KMS-11 (cell line): ENCODE data around the gene C10orf105.

Source experiments
- H2AFZ ChIP-seq: fragments of 200-600 bp; sonication (generic); 2 replicates; pipeline ENCODE4 v1.6.1; 2016; ENCODE audit warnings: antibody characterized with exemption, mixed run types, low read depth
- H3K27ac ChIP-seq: fragments of 200-600 bp; sonication (generic); 2 replicates; pipeline ENCODE4 v1.6.1; 2016; ENCODE audit warnings: mild to moderate bottlenecking, mixed run types
- H3K27me3 ChIP-seq: fragments of 200-600 bp; sonication (generic); 2 replicates; pipeline ENCODE4 v1.6.1; 2017; ENCODE audit warnings: mild to moderate bottlenecking, low read depth, mixed run types, moderate library complexity; ENCODE audit not compliant: insufficient read depth
- H3K36me3 ChIP-seq: fragments of 200-600 bp; sonication (generic); 2 replicates; pipeline ENCODE4 v1.6.1; 2017; ENCODE audit warnings: mild to moderate bottlenecking, mixed run types; ENCODE audit not compliant: insufficient read depth
- H3K4me1 ChIP-seq: fragments of 200-600 bp; sonication (generic); 2 replicates; pipeline ENCODE4 v1.6.1; 2016; ENCODE audit warnings: mild to moderate bottlenecking, low read depth, mixed run types; ENCODE audit not compliant: poor library complexity, severe bottlenecking
- H3K4me2 ChIP-seq: fragments of 200-600 bp; sonication (generic); 2 replicates; pipeline ENCODE4 v1.7.0; 2016; ENCODE audit warnings: mild to moderate bottlenecking, mixed run types
- H3K4me3 ChIP-seq: fragments of 200-600 bp; sonication (generic); IDR thresholded peaks from 2 replicates; pipeline ENCODE4 v1.6.1; 2017; ENCODE audit warnings: low read depth, low read length, mixed read lengths; ENCODE audit not compliant: insufficient read depth
- H3K79me2 ChIP-seq: fragments of 200-600 bp; sonication (generic); 2 replicates; pipeline ENCODE4 v1.6.1; 2016; ENCODE audit warnings: low read depth, mixed run types; ENCODE audit not compliant: insufficient read depth
- H3K9ac ChIP-seq: fragments of 200-600 bp; sonication (generic); 2 replicates; pipeline ENCODE4 v1.6.1; 2016; ENCODE audit warnings: mild to moderate bottlenecking, mixed run types
- H4K20me1 ChIP-seq: fragments of 200-600 bp; sonication (generic); 2 replicates; pipeline ENCODE4 v1.6.1; 2016; ENCODE audit warnings: mild to moderate bottlenecking, mixed run types; ENCODE audit not compliant: insufficient read depth
- TF ChIP-seq, protein P1 (sequence below): fragments of 200-600 bp; sonication (generic); conservative IDR thresholded peaks from 2 replicates; pipeline ENCODE4 v1.6.1; 2017; ENCODE audit warnings: low read depth, mild to moderate bottlenecking, antibody characterized with exemption, low read length, moderate library complexity, mixed read lengths

Gene C10orf105

DNA sequence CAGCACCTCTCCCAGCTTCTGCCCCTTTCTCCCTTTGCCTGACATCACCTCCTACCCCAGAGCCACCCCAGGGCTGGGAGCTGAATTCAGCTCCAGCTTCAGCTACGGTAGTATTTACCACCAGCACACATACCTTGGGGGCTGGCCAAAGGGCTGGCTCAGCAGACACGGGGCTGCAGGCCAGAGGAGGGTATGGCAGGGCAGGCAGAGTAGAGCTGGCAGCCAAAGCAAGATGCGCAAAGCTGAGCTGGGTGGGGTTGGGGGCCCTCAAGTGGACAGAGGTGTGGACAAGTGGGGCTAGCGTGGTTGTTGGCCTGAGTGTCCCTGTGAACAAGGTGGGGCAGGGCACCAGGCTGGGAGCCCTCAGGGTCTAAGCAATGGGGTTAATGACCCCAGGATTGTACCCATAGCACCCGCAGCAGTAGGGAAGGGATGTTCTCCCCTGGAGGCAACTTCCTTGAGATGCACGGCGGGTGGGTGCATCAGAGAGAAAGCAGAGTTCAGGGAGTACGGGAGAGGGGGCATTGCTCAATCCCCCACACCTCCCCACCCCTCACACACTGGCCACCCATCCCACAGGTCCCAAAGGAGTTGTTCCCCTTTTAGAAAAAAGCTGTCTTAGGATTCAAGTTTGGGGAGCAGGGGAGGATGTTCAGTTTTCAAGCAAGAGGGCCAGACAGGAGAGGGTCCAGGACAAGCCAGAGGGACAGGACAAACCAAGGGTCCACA, 45.8 kb upstream of the C10orf105 start:
- no peak overlapping the region for H3K4me2 ChIP-seq

DNA sequence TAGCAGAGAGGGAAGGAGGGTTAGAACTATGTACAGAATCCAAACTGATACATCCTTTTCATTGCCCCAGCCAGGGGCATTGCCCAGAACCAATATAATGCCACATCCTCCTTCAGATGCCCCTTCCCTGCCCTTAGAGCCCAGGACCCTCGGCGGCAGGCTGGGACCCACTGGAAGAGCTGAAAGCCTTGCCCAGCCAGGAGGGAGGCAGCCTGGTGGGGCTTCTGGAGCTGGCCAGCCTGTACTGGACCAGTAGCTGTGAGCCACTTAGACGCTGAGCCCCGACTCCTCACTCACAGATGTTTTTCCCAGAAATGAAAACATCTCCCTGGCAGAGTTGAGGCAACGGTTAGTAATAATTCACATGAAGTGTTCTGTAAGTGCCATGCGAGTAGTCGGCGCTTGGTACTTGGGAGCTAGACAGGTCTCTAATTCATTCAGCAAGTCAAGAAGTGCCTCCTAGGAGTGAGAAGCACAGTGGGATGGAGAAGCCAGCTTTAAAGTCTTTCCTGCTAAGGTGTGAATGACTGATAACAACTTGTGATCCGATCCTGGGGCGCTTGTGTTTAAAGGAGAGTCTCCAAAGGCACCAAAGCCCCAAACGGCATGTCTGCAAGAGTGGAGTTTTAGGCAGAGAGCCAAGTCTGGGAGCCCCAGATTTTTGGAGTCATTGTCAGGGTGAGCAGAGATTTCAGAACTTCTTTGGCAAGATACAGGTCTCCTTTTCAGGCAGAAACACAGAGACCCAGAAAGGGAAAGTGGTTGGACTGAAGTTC, 44.0 kb upstream of the C10orf105 start:
- Histone ChIP-seq H3K36me3 (no peaks in the 10 kb centered on the region), H3K27me3 (peaks cover 24% of the 10 kb centered on the region; the same call in 1 of the 2 replicates), H3K9ac (no peak overlapping the region), H3K79me2 (no peaks in the 10 kb centered on the region), H3K4me3 (no peak overlapping the region), H3K27ac (no peak overlapping the region), H3K4me2 (no peak overlapping the region), H4K20me1 (no peaks in the 10 kb centered on the region), H3K4me1 (no peaks in the 10 kb centered on the region), H2AFZ (no peak overlapping the region)
- TF ChIP-seq, protein P1, sequence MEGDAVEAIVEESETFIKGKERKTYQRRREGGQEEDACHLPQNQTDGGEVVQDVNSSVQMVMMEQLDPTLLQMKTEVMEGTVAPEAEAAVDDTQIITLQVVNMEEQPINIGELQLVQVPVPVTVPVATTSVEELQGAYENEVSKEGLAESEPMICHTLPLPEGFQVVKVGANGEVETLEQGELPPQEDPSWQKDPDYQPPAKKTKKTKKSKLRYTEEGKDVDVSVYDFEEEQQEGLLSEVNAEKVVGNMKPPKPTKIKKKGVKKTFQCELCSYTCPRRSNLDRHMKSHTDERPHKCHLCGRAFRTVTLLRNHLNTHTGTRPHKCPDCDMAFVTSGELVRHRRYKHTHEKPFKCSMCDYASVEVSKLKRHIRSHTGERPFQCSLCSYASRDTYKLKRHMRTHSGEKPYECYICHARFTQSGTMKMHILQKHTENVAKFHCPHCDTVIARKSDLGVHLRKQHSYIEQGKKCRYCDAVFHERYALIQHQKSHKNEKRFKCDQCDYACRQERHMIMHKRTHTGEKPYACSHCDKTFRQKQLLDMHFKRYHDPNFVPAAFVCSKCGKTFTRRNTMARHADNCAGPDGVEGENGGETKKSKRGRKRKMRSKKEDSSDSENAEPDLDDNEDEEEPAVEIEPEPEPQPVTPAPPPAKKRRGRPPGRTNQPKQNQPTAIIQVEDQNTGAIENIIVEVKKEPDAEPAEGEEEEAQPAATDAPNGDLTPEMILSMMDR: no peak

More for the DNA sequence above, 45.8 kb upstream of the C10orf105 start:
- H2AFZ ChIP-seq: no peak overlapping the region
- no peaks in the 10 kb centered on the region for H3K36me3 ChIP-seq
- no peak overlapping the region for H3K4me3 ChIP-seq
- peaks cover 20% of the 10 kb centered on the region; the same call in 1 of the 2 replicates for H3K27me3 ChIP-seq
- peaks cover 6% of the 10 kb centered on the region for H3K4me1 ChIP-seq
- no peaks in the 10 kb centered on the region for H3K79me2 ChIP-seq
- no peaks in the 10 kb centered on the region for H4K20me1 ChIP-seq
- no peak overlapping the region for H3K9ac ChIP-seq
- no peak overlapping the region for H3K27ac ChIP-seq
- TF ChIP-seq, protein P1: no peak

DNA sequence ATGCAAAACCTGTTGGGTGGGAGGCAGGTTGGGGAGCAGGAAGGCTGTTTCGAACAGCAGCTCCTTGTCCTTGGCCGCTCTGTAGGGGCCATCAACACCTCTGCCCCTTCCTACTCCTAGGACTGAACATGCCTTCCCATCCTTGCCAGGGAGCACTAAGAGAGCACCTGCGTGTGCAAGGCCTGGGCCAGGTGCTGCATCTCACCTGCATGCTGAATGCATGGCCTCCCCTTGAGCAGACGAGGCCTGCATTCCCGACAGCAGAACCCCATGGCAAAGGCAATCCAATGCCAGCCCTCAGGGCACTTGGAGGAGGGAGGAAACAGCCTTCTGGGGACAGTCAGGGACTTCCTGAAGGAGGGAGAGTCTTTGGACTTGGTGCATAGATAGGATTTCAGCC, 42.7 kb upstream of the C10orf105 start:
- Histone ChIP-seq H4K20me1 (no peaks in the 10 kb centered on the region), H3K4me1 (no peaks in the 10 kb centered on the region), H3K9ac (no peak overlapping the region), H3K79me2 (no peaks in the 10 kb centered on the region), H3K27ac (no peak overlapping the region), H2AFZ (no peak overlapping the region), H3K4me2 (no peak overlapping the region), H3K27me3 (peaks cover 24% of the 10 kb centered on the region; the same call in 1 of the 2 replicates), H3K4me3 (no peak overlapping the region), H3K36me3 (no peaks in the 10 kb centered on the region)
- TF ChIP-seq, protein P1: no peak

DNA sequence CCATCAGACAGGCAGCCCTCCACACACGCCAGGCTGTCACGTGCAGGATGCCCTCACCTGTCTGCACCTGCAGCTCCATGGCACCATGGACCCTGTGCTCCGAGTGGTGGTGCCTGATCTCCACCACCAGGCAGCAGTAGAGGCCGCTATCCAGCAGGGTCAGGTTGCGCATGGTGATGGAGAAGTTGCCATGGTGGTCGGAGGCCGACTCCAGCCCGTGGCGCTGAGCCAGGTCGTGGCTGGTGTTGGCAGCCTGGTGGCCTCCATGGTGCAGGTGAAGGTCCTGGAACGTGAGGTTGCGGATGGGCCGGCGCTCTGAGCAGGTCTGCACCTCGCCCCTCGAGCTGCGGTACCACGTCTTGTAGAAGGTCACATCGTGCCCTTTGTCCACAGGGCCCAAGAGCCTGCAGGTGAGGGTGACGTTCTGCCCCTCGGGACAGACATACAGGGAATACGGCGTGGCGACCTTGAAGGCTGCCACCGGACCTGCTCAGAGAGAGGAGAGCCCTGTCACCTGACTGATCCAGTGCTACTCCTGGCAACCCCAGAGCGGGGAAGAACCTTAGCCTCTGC, 42.0 kb upstream of the C10orf105 start:
- TF ChIP-seq, protein P1: no peak
- H2AFZ ChIP-seq: no peak overlapping the region
- no peak overlapping the region for H3K4me2 ChIP-seq
- H3K9ac ChIP-seq: no peak overlapping the region
- H3K36me3 ChIP-seq: no peaks in the 10 kb centered on the region
- no peak overlapping the region for H3K27ac ChIP-seq
- peaks cover 29% of the 10 kb centered on the region; the same call in 1 of the 2 replicates for H3K27me3 ChIP-seq
- no peaks in the 10 kb centered on the region for H3K79me2 ChIP-seq
- H4K20me1 ChIP-seq: no peaks in the 10 kb centered on the region
- H3K4me1 ChIP-seq: no peaks in the 10 kb centered on the region
- H3K4me3 ChIP-seq: no peak overlapping the region
